Endothelial cell of umbilical vein (primary cell): ENCODE data around the gene MAP7D2. TPM values are rescaled to one million over a fixed set of nuclear protein-coding genes. Genes with fewer than 3 reads are reported as not detected.

Experiments
- BruUV-seq: library from RNA; stranded (reverse); fragments of 400-500 nt; replicated peaks from 2 replicates; lab custom pipeline; 2021; lab: Mats Ljungman, UMichigan
- CTCF ChIA-PET: fragments of 300-600, 350-600 bp; sonication (Branson Sonifier 250); formaldehyde crosslinking; loops from one replicate; lab custom pipeline; 2021; ENCODE audit warnings: antibody characterized with exemption, inconsistent platforms; lab: Charles Lee
- POLR2A ChIA-PET: fragments of 300-600, 350-600 bp; sonication (Branson Sonifier 250); formaldehyde crosslinking; loops from one replicate; lab custom pipeline; 2021; ENCODE audit warnings: antibody characterized with exemption, inconsistent platforms; lab: Charles Lee
- DNase-seq: peaks from one replicate; pipeline ENCODE4 v3.0.0-alpha.2; 2011; ENCODE audit warnings: low read depth, low spot score
- FAIRE-seq: peaks from 2 replicates; lab custom pipeline; 2011; peaks lifted over from hg19 to GRCh38; lab: Jason Lieb, UNC
- H2AFZ ChIP-seq: 2 replicates; pipeline ENCODE4 v1.6.0; 2012; ENCODE audit warnings: low read depth, low read length, control low read depth, inconsistent platforms
- H3K27ac ChIP-seq: 2 replicates; pipeline ENCODE4 v1.5.1; 2011; ENCODE audit warnings: low read depth, mild to moderate bottlenecking, control low read depth, low read length, moderate library complexity; ENCODE audit not compliant: insufficient read depth
- H3K27me3 ChIP-seq, 2 experiments: 2 replicates each; pipeline versions ENCODE4 v1.6.0 to v1.6.1; 2011; ENCODE audit warnings: low read length in 2 of 2, mixed read lengths in 1 of 2; ENCODE audit not compliant: control insufficient read depth in 2 of 2, insufficient read depth in 2 of 2
- H3K36me3 ChIP-seq, 2 experiments: 2 replicates in 1 of 2; 3 replicates in 1 of 2; pipeline ENCODE4 v1.5.1; 2011; ENCODE audit warnings: low read length in 2 of 2, mild to moderate bottlenecking in 1 of 2, moderate library complexity in 1 of 2; ENCODE audit not compliant: control insufficient read depth in 2 of 2, insufficient read depth in 2 of 2; ENCODE audit errors: extremely low read depth in 1 of 2
- H3K4me1 ChIP-seq: 3 replicates; pipeline ENCODE4 v1.5.1; 2011; ENCODE audit warnings: mild to moderate bottlenecking, low read length; ENCODE audit not compliant: control insufficient read depth, insufficient read depth; ENCODE audit errors: extremely low read depth
- H3K4me2 ChIP-seq: 2 replicates; pipeline ENCODE4 v1.6.1; 2011; ENCODE audit warnings: low read length, control low read depth, mixed read lengths; ENCODE audit not compliant: insufficient read depth
- H3K4me3 ChIP-seq, 3 experiments: fragments of 200-600 bp in 1 of 3; sonication (generic), shearing (Covaris generic) in 1 of 3; replicated peaks in 1 of 3; 2 replicates each; pipeline ENCODE4 v1.5.1; 2011 to 2016; ENCODE audit warnings: control low read depth in 3 of 3, low read length in 3 of 3, mild to moderate bottlenecking in 2 of 3, inconsistent platforms in 1 of 3, low read depth in 1 of 3, moderate library complexity in 1 of 3; ENCODE audit not compliant: insufficient read depth in 1 of 3
- H3K79me2 ChIP-seq: 2 replicates; pipeline ENCODE4 v1.6.0; 2012; ENCODE audit warnings: low read length, inconsistent platforms; ENCODE audit not compliant: control insufficient read depth, insufficient read depth
- H3K9ac ChIP-seq: replicated peaks from 2 replicates; pipeline ENCODE3; 2011; ENCODE audit warnings: low read length, control low read depth; ENCODE audit not compliant: insufficient read depth; ENCODE audit errors: extremely low read depth
- H3K9me1 ChIP-seq: replicated peaks from 3 replicates; pipeline ENCODE4 v1.6.0; 2011; ENCODE audit warnings: mild to moderate bottlenecking, low read length; ENCODE audit not compliant: control insufficient read depth, insufficient read depth; ENCODE audit errors: extremely low read depth
- H3K9me3 ChIP-seq: replicated peaks from 2 replicates; pipeline ENCODE4 v1.5.1; 2012; ENCODE audit warnings: low read length, inconsistent platforms; ENCODE audit not compliant: control insufficient read depth, insufficient read depth
- H4K20me1 ChIP-seq: replicated peaks from 2 replicates; pipeline ENCODE3; 2011; ENCODE audit warnings: mild to moderate bottlenecking, low read length; ENCODE audit not compliant: control insufficient read depth, insufficient read depth; ENCODE audit errors: extremely low read depth
- CTCF ChIP-seq, 2 donors: IDR thresholded peaks; 1 replicate in 1 of 2; 2 replicates in 1 of 2; pipeline ENCODE4 v1.5.1; 2011; ENCODE audit warnings: low read length in 2 of 2, mild to moderate bottlenecking in 2 of 2, moderate library complexity in 2 of 2, control low read depth in 1 of 2, inconsistent platforms in 1 of 2, low read depth in 1 of 2; ENCODE audit not compliant: insufficient read depth in 1 of 2; ENCODE audit errors: extremely low read depth in 1 of 2
- EZH2 ChIP-seq: IDR thresholded peaks from 2 replicates; pipeline ENCODE4 v1.6.1; 2012; ENCODE audit warnings: borderline replicate concordance, low read depth, mild to moderate bottlenecking, moderate library complexity, low read length, inconsistent platforms; ENCODE audit not compliant: severe bottlenecking
- FOS ChIP-seq: IDR thresholded peaks from 2 replicates; pipeline ENCODE4 v1.6.1; 2011; ENCODE audit warnings: mild to moderate bottlenecking, low read length, moderate library complexity, borderline replicate concordance; ENCODE audit not compliant: insufficient read depth
- GATA2 ChIP-seq: IDR thresholded peaks from 2 replicates; pipeline ENCODE4 v1.7.0; 2011; ENCODE audit warnings: low read depth, mild to moderate bottlenecking, moderate library complexity, mixed read lengths, low read length; ENCODE audit not compliant: insufficient read length, insufficient read depth
- JUN ChIP-seq: IDR thresholded peaks from 2 replicates; pipeline ENCODE4 v1.6.1; 2011; ENCODE audit warnings: borderline replicate concordance, low read depth; ENCODE audit not compliant: insufficient read length, insufficient read depth
- MAX ChIP-seq: IDR thresholded peaks from 2 replicates; pipeline ENCODE4 v1.6.1; 2011; ENCODE audit not compliant: insufficient read depth, insufficient read length
- MYC ChIP-seq: IDR thresholded peaks from one replicate; pipeline ENCODE4 v1.6.1; 2011; ENCODE audit warnings: mild to moderate bottlenecking, low read depth, low read length
- POLR2A ChIP-seq: IDR thresholded peaks from 2 replicates; pipeline ENCODE4 v1.6.1; 2012; ENCODE audit warnings: low read depth, mild to moderate bottlenecking, control low read depth, low read length
- POLR2AphosphoS5 ChIP-seq: IDR thresholded peaks from 2 replicates; pipeline ENCODE4 v1.6.1; 2012; ENCODE audit warnings: low read depth, mild to moderate bottlenecking, control low read depth, low read length, moderate library complexity; ENCODE audit not compliant: insufficient read depth
- dilution Hi-C: fragments of 300-500 bp; cut with MboI; formaldehyde crosslinking; loops from one replicate; pipeline ENCODE4 v1.15.0; 2019; ENCODE audit warnings: low sequenced_read_pairs; ENCODE audit not compliant: extremely low pct_ligation_motif_present
- intact Hi-C: fragments of 100-400 bp; cut with micrococcal nuclease; formaldehyde crosslinking; loops from one replicate; pipeline ENCODE4 v1.10.0; 2022
- polyA plus RNA-seq, 4 experiments: library from polyadenylated mRNA; depleted of rRNA in 3 of 4; stranded (reverse) in 3 of 4; unstranded in 1 of 4; fragments of >200 nt; gene quantifications; 2 replicates each; pipeline versions ENCODE4 v1.2.1 to v1.2.3, GENCODE V29; 2011 to 2012; ENCODE audit warnings: missing spikeins in 1 of 4
- total RNA-seq: library from RNA; stranded (reverse); gene quantifications from 2 replicates; pipeline ENCODE4 v1.2.3, GENCODE V29; 2021

Gene MAP7D2
- total and polyA plus RNA-seq, 2 donors (not counting 3 experiments of a cell fraction or from before 2014, with no cell fraction given), result 0.08 to 0.15 TPM

GRCh38 chrX:20015422-20015821 is 101.3 kb downstream of the MAP7D2 start:
- no peaks in the 10 kb centered on the region for H3K9me1 ChIP-seq
- POLR2A ChIA-PET, result no interaction called here
- H3K27ac ChIP-seq, result no peak overlapping the region
- no peaks in the 10 kb centered on the region for H3K27me3 ChIP-seq
- H3K36me3 ChIP-seq, result no peaks in the 10 kb centered on the region
- H4K20me1 ChIP-seq, result no peaks in the 10 kb centered on the region
- no peak overlapping the region for H3K9ac ChIP-seq
- DNase-seq (no peak), FAIRE-seq (no peak)
- H2AFZ ChIP-seq, result no peak overlapping the region
- no peaks in the 10 kb centered on the region for H3K9me3 ChIP-seq
- CTCF ChIA-PET, result no interaction called here
- no peak overlapping the region for H3K4me2 ChIP-seq
- no peak overlapping the region for H3K4me3 ChIP-seq
- no peaks in the 10 kb centered on the region for H3K4me1 ChIP-seq
- no peaks in the 10 kb centered on the region for H3K79me2 ChIP-seq
- no TSS peak for BruUV-seq
- dilution Hi-C loops, result no loop called here
- intact Hi-C loops, result no loop called here
- TF ChIP-seq CTCF (IDR thresholded peaks at IDR 0.05; ENCODE audit: extremely low read depth in 1 of 2, insufficient read depth in 1 of 2, low read depth in 1 of 2, low read length in 2 of 2), result no peak
- TF ChIP-seq POLR2A, result no peak
- no peak for TF ChIP-seq GATA2
- TF ChIP-seq JUN, result no peak
- no peak for TF ChIP-seq EZH2
- TF ChIP-seq FOS, result no peak
- TF ChIP-seq MYC, result no peak
- TF ChIP-seq POLR2AphosphoS5, result no peak
- no peak for TF ChIP-seq MAX
